T-helper 2 cell treated with Interferon-gamma antibody and Interleukin-4, amounts not matched to agents 100 ng/mL and 5 ng/mL, for 36 hours (primary cell): ENCODE measurements around the gene ADAM23. TPM values are rescaled to one million over a fixed set of nuclear protein-coding genes. Genes with fewer than 3 reads are reported as not detected.
"Not testable (repeated sequence)": the region's sequence is repeated elsewhere in the genome, so short reads cannot be mapped to it uniquely, and the experiment has no call there.

Experiments
- intact Hi-C: fragments of 100-400 bp; cut with micrococcal nuclease; formaldehyde crosslinking; loops from one replicate; pipeline ENCODE4 v1.15.1; 2023
- total RNA-seq: library from RNA; stranded (reverse); gene quantifications from 2 replicates; pipeline ENCODE4 v1.2.3, GENCODE V29; 2022

ADAM23 gene
- total RNA-seq: 0.18 TPM in 2 replicates

- intact Hi-C loops: loop anchor here (5.0 kb wide), 1 partner anchor 166 kb away; no protein-coding TSS in a partner anchor
Measured at GRCh38 chr2:206442833-206443734, at the start of gene ADAM23. TSS of gene ADAM23 (plus strand) at chr2:206443532. CDS start at chr2:206443867, 335 bp downstream.

GRCh38 chr2:206396211-206396610 lies 47.1 kb upstream of the ADAM23 start:
- intact Hi-C loops: no loop called here

GRCh38 chr2:206402956-206403569 lies 40.3 kb upstream of the ADAM23 start:
- intact Hi-C loops: not testable (repeated sequence)

GRCh38 chr2:206408323-206409320 lies 34.7 kb upstream of the ADAM23 start:
- intact Hi-C loops: no loop called here

GRCh38 chr2:206410714-206411113 lies 32.6 kb upstream of the ADAM23 start:
- intact Hi-C loops: no loop called here

- intact Hi-C loops: no loop called here
Measured at GRCh38 chr2:206415618-206416243, 27.6 kb upstream of the ADAM23 start.

- intact Hi-C loops: no loop called here
Measured at GRCh38 chr2:206418968-206419367, 24.4 kb upstream of the ADAM23 start.

- intact Hi-C loops: no loop called here
Measured at GRCh38 chr2:206420721-206421120, 22.6 kb upstream of the ADAM23 start.

- intact Hi-C loops: no loop called here
Measured at GRCh38 chr2:206422493-206422892, 20.8 kb upstream of the ADAM23 start.

- intact Hi-C loops: no loop called here
Measured at GRCh38 chr2:206423147-206423546, 20.2 kb upstream of the ADAM23 start.

GRCh38 chr2:206424134-206424533 lies 19.2 kb upstream of the ADAM23 start:
- intact Hi-C loops: no loop called here

GRCh38 chr2:206428783-206429182 lies 14.5 kb upstream of the ADAM23 start:
- intact Hi-C loops: no loop called here

- intact Hi-C loops: no loop called here
Measured at GRCh38 chr2:206430452-206430851, 12.9 kb upstream of the ADAM23 start.

- intact Hi-C loops: no loop called here
Measured at GRCh38 chr2:206431439-206431838, 11.9 kb upstream of the ADAM23 start.

- intact Hi-C loops: no loop called here
Measured at GRCh38 chr2:206432193-206433082, 10.9 kb upstream of the ADAM23 start.

- intact Hi-C loops: no loop called here
Measured at GRCh38 chr2:206433190-206433589, 10.1 kb upstream of the ADAM23 start.

- intact Hi-C loops: no loop called here
Measured at GRCh38 chr2:206433686-206434085, 9.6 kb upstream of the ADAM23 start.

- intact Hi-C loops: no loop called here
Measured at GRCh38 chr2:206435742-206436141, 7.6 kb upstream of the ADAM23 start.

- intact Hi-C loops: no loop called here
Measured at GRCh38 chr2:206438196-206438724, 5.1 kb upstream of the ADAM23 start.

- intact Hi-C loops: loop anchor here (5.0 kb wide), 1 partner anchor 165 kb away; no protein-coding TSS in a partner anchor
Measured at GRCh38 chr2:206442474-206442832, 879 bp upstream of the ADAM23 start.
